NCI-H2171 treated with DMSO at 0.1 percent for 48 hours (cell line): ENCODE data around the gene GRHL3.

ENCODE experiments used
- DNase-seq: peaks from one replicate; lab custom pipeline; 2025; lab: John Stamatoyannopoulos, UW

Gene GRHL3

GRCh38 chr1:24317956-24318614 is 1.1 kb upstream of the GRHL3 start:
- DNase-seq = no peak

GRCh38 chr1:24318615-24319311 is 394 bp upstream of the GRHL3 start:
- no peak for DNase-seq

DNA sequence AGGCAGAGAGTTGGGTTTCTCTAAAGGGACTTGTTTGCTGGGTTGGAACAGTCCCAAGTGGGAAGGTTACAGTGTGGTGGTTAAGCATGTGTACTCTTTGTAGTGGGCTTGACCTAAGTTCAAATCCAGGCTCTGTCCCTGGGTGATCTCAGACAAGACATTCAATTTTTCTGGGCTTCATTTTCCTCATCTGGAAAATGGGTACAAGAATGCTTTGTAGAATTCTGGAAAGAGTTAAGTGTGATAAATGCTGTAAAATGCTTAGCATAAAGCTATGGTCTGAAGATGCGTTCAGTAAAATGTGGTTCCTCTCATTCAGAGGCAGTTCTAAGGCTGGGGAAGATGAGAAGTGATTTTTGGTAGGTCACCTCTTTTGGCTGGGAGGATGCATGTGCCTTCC is 805 bp downstream of the GRHL3 start:
- no peak for DNase-seq

GRCh38 chr1:24321126-24321525 is 2.0 kb downstream of the GRHL3 start:
- no peak for DNase-seq

DNA sequence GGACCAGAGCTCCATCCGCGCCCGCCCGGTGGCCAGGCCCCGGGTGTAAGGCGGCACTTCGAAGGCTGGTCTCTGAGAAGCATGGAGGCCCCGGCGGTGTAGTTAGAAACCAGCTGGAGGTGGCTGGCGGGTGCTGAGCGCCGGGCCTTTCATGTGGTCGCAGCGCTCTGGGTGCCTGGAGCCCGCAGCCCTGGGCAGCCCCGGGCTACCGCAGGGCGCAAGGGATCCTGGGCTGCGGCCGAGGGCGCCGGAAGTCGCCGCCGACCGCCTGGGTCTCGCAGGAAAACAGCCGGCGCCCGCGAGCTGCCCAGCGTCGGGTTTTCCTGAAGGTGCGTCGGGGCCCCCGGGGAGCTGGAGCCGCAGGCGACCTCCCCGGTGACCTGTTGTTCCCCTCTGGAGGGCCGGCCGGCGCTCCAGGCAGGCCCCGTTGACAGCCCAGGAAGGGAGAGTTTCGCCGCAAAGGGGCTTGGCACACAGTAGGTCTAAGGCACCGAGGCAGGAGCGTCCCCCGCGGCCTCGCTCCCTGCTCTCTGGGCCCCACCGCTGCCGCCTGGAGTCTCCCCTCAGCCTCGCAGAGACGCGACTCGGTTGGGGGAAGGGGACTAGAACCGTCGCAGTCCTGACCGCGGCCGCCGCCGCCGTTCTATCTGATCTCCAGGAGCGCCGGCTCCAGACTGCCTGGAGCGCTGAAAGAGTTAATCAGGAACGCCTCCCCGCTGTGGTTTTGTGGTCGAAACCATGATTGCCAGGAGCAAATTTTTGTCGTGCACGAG is 2.7 kb downstream of the GRHL3 start:
- DNase-seq = no peak

GRCh38 chr1:24322470-24323177 is 3.5 kb downstream of the GRHL3 start:
- no peak for DNase-seq

DNA sequence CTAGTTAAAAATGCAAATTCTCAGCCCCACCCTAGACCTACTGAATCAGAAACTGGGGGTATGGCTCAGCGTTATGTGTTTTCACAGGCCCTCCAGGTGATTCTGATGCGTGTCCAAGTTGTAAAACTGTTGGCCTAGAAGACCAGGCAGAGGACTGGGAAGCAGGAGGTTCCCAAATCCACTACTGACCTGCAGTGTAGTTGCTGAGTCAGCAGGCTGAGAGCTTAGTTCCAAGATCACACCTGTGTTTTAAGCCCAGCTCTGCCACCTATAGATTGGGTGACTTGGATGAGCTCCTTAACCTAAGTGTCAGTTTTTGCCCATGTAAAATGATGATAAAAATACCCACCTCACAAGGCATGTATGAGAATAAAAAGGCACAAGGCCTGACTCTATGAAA is 4.1 kb downstream of the GRHL3 start:
- no peak for DNase-seq

DNA sequence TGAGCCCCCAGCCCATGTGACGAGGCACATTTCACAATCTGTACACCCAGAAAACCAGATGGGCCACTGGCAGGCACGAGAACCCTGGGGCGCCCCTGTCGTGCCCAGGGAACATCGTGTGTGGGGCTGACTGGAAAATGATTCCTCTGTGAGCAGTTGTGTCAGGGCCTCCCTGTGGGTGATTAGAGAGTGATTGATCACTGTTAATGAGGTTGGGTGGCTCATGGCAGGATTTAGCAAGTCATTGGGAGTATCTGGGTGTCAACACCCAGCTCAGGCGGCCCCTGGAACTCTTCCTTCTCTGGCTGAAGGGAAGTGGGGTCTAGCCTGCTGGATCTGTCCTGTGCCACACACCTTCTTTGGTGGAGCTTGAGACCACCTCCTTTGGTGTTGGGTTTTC is 5.7 kb downstream of the GRHL3 start:
- DNase-seq = no peak

DNA sequence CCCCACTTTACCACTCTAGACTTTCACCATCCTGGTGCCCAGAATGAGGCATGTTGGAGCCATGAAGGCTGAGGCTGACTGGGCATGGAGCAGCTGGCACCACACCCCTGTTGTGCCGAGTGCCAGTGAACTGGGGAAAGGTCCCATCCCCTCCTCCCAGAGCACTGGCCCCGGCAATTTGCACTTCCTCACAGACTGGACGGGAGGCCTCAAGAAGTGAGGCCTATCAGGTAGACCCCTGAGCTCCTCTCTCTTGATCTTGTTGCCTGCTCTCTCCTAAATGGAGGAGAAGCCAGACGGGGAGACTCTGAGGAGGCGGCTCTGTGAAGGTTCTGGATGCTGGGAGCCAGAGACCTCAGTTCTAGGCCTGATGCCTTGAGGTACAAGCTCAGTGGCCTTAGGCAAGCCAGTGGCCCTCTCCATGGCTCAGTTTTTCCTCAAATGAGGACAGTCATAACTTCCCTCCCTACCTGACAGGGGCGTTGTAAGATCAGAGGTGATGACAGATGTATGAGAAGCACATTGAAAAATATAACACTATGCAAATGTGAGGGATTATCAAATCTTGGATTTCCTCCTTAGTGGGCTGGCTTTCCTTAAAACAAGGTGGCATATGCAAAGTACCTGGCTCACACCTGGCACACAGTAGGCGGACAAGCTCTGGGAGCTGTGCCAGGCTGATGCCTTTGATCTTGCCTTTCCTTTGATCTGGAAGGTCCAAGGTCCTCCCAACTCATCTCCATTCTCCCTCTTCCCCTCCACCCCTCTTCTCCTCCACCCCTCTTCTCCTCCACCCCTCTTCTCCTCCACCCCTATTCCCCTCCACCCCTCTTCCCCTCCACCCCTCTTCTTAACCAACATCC is 6.7 kb downstream of the GRHL3 start:
- DNase-seq = no peak

DNA sequence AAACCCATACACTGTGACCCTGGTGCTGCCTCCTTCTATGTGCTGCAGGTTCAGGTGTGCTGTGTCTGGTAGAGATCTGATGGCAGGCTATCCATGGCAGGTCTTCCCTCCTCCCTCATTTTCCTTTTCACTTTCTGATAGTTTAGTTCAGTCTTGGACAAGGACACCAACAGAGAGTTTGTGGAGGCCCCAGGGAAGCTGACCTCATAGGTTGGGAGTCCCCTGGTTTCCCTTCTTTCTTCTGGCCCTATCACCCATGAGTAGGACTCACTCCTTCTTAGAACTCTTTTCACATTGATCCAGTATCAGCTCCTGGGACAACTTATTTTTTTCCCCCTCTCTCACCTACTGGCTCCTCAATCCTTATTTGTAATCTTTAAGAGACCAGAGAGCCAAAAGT is 8.3 kb downstream of the GRHL3 start:
- no peak for DNase-seq

- DNase-seq = no peak
Observed at GRCh38 chr1:24327891-24328290, 8.7 kb downstream of the GRHL3 start.

GRCh38 chr1:24329331-24329730 is 10.2 kb downstream of the GRHL3 start:
- no peak for DNase-seq

GRCh38 chr1:24329797-24330543 is 10.8 kb downstream of the GRHL3 start:
- no peak for DNase-seq

DNA sequence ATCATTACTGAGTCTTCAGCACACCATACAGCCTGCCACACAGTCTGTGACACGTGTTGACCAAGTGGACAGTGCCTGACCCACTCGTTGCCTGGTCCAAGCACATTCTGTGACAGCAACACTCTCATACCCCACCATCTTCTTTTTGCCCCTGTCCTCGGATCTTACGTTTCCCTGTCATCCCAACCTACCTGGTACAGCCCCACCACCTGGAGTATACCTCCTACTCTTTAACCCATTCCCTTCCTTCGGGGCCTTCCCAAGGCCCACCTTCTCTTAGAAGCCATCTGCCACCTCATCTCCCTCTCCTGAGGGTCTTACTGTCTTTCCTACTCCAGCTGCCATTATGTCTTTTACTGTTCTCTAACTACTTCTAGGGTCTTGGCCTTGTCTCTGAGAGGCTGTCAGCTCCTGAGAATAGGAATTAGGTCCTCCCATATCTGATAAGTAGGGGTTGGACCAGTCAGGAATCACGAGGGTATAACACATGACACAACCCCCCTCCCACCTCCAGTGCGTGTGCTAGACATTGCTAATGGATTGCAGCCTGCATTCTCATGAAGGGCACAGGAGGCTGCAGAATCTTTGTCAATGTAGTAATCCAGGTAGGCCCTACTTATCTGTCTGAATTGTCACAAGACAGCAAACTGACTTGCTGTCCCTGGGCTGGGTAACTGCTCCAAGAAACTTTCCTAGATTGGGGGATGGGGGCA is 13.0 kb downstream of the GRHL3 start:
- DNase-seq = no peak

- peak; percentile 11 for DNase-seq
Observed at GRCh38 chr1:24336075-24336474, 16.9 kb downstream of the GRHL3 start.

DNA sequence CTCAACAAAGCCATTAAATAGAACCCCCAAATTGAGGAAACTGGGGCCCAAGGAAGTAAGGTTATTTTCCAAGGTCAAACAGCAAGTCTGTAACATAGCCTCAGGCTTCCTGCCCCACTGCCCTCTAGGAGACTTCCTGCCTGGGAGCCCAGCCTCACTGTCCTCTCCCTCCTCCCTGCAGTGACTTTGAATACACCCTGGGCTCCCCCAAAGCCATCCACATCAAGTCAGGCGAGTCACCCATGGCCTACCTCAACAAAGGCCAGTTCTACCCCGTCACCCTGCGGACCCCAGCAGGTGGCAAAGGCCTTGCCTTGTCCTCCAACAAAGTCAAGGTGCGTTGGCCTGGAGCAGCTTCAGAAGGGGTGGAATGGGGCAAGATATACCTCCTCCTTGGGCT is 18.3 kb downstream of the GRHL3 start:
- no peak for DNase-seq

DNA sequence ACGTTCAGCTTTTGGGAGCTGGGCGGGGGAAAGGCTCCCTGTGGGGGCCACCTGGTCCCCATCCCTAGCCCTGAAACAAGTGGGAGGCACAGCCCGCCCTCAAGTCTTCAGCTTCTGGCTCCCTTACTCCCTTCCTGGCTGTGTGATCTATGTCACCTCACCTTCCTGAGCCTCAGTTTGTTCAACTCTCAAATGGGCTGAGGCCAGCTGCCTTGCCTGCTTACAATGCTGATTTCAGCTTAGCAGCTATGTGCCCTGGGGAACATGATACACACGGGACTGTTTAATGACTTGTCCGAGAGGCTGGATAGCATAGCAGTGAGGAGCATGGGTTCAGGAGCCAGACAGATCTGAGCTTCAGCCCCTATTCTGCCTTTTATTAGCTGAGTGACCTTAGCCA is 19.3 kb downstream of the GRHL3 start:
- no peak for DNase-seq

- no peak for DNase-seq
Observed at GRCh38 chr1:24339996-24340395, 20.8 kb downstream of the GRHL3 start.

DNA sequence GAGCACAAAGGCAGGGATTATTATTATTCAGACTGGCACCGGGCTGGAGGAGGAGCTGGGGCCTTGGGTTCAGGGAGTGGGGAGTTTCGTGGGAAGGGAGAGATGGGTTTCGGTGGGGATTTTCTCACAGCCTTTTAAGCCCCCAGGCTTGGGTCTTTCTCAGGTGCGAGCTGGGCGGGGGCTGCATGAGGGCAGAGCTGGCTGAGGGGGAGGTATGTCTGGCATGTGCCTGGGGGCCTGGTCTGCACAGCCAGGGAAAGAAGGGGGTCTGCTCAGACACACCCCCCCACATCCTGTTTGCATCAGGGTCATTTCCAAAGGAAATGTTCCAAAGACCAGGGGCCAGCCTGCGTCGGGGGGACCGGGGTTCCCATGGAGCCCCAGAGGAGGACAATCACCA is 21.6 kb downstream of the GRHL3 start:
- DNase-seq = no peak

GRCh38 chr1:24341260-24341659 is 22.1 kb downstream of the GRHL3 start:
- peak; percentile 98 for DNase-seq
